Activated T-cell treated with anti-CD3 and anti-CD28 coated beads, Interleukin-2, amount 50 U/mL, for 24 hours (primary cell): ENCODE measurements around the gene GLI3.

Source experiments
- DNase-seq: peaks from one replicate; pipeline ENCODE4 v3.0.0-alpha.2; 2020
- H3K27ac Mint-ChIP-seq: 2 replicates; pipeline ENCODE4 v1.8.0; 2020; ENCODE audit warnings: mild to moderate bottlenecking, mixed read lengths
- H3K27me3 Mint-ChIP-seq: 2 replicates; pipeline ENCODE4 v1.8.0; 2020; ENCODE audit warnings: mixed read lengths
- H3K36me3 Mint-ChIP-seq: 2 replicates; pipeline ENCODE4 v1.8.0; 2020; ENCODE audit warnings: low read depth, mixed read lengths
- H3K4me1 Mint-ChIP-seq: 2 replicates; pipeline ENCODE4 v1.8.0; 2020; ENCODE audit warnings: low read depth, mixed read lengths
- H3K4me3 Mint-ChIP-seq: 2 replicates; pipeline ENCODE4 v1.8.0; 2020; ENCODE audit warnings: mild to moderate bottlenecking, moderate library complexity, mixed read lengths
- H3K9me3 Mint-ChIP-seq: 2 replicates; pipeline ENCODE4 v1.8.0; 2020; ENCODE audit warnings: mixed read lengths

The GLI3 gene

GRCh38 chr7:41974870-41975557, 262.0 kb downstream of the GLI3 start:
- no peak overlapping the region for H3K27ac Mint-ChIP-seq
- DNase-seq: no peak
- peaks cover 5% of the 10 kb centered on the region for H3K27me3 Mint-ChIP-seq
- no peak overlapping the region for H3K4me3 Mint-ChIP-seq
- H3K36me3 Mint-ChIP-seq: no peaks in the 10 kb centered on the region
- no peaks in the 10 kb centered on the region for H3K9me3 Mint-ChIP-seq
- H3K4me1 Mint-ChIP-seq: no peaks in the 10 kb centered on the region

GRCh38 chr7:41973202-41973730, 263.7 kb downstream of the GLI3 start:
- no peak for DNase-seq
- Mint-ChIP-seq H3K9me3 (no peaks in the 10 kb centered on the region), H3K27ac (no peak overlapping the region), H3K27me3 (peaks cover 1% of the 10 kb centered on the region), H3K36me3 (no peaks in the 10 kb centered on the region), H3K4me1 (no peaks in the 10 kb centered on the region), H3K4me3 (no peak overlapping the region)

- Mint-ChIP-seq H3K9me3 (no peaks in the 10 kb centered on the region), H3K4me1 (no peaks in the 10 kb centered on the region), H3K27ac (no peak overlapping the region), H3K4me3 (no peak overlapping the region), H3K36me3 (no peaks in the 10 kb centered on the region), H3K27me3 (no peaks in the 10 kb centered on the region)
- DNase-seq: no peak
Measured at GRCh38 chr7:41972776-41973175, 264.2 kb downstream of the GLI3 start.

GRCh38 chr7:41972270-41972669, 264.7 kb downstream of the GLI3 start:
- DNase-seq: no peak
- H3K27me3 Mint-ChIP-seq: no peaks in the 10 kb centered on the region
- no peaks in the 10 kb centered on the region for H3K36me3 Mint-ChIP-seq
- no peak overlapping the region for H3K4me3 Mint-ChIP-seq
- no peaks in the 10 kb centered on the region for H3K9me3 Mint-ChIP-seq
- H3K4me1 Mint-ChIP-seq: no peaks in the 10 kb centered on the region
- no peak overlapping the region for H3K27ac Mint-ChIP-seq

GRCh38 chr7:41971640-41972187, 265.3 kb downstream of the GLI3 start:
- no peak overlapping the region for H3K27ac Mint-ChIP-seq

DNA sequence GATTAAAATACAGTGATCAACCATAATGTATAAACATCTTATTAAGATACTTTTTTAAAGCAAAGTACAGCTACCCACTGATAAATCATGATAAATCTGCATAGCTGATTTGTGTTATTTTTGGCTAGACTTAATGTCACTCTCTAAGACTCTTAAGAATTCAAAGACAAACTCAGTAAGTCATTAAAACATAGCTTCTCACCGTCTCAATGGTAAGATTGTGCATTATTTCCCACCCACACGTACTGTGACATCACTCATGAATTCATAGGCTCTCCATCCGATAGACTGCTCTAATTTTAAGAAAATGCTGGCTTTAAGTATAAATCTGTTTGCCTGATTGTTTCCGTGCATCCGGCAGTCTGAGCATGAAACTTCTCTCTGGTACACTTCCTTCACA, 266.1 kb downstream of the GLI3 start:
- no peak overlapping the region for H3K4me3 Mint-ChIP-seq
- no peak overlapping the region for H3K27ac Mint-ChIP-seq
- H3K36me3 Mint-ChIP-seq: no peaks in the 10 kb centered on the region
- H3K4me1 Mint-ChIP-seq: no peaks in the 10 kb centered on the region
- no peaks in the 10 kb centered on the region for H3K9me3 Mint-ChIP-seq
- no peaks in the 10 kb centered on the region for H3K27me3 Mint-ChIP-seq
- no peak for DNase-seq

More at GRCh38 chr7:41971640-41972187, 265.3 kb downstream of the GLI3 start:
- H3K36me3 Mint-ChIP-seq: no peaks in the 10 kb centered on the region
- DNase-seq: no peak
- H3K4me1 Mint-ChIP-seq: no peaks in the 10 kb centered on the region
- H3K27me3 Mint-ChIP-seq: no peaks in the 10 kb centered on the region
- no peak overlapping the region for H3K4me3 Mint-ChIP-seq
- no peaks in the 10 kb centered on the region for H3K9me3 Mint-ChIP-seq

DNA sequence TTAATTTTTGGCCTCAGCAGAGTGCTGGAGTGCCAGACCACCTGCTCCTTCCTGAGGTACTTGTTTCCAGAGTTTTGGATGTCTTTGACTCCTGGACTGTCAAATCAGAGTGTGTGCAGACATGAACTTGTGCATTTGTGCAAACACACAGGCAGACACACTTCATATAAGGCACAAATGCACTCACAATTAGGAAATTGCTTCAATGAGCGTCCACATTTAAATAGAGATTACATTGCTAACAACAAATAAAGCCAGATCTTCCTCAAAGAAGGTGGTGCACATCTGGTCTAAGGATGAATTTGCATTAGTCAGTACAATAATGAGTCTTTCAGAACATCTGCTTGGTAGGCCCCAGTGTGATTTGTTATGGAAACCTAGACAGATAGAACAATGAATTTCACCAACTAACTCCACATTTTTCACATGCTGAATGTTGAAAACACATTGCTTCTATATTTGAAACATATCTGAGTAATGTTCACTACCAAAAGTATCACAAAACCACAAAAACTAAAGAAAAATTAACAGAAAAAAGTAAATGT, 267.4 kb downstream of the GLI3 start:
- H3K4me3 Mint-ChIP-seq: no peak overlapping the region
- no peaks in the 10 kb centered on the region for H3K27me3 Mint-ChIP-seq
- no peak overlapping the region for H3K27ac Mint-ChIP-seq
- no peaks in the 10 kb centered on the region for H3K9me3 Mint-ChIP-seq
- H3K36me3 Mint-ChIP-seq: no peaks in the 10 kb centered on the region
- no peaks in the 10 kb centered on the region for H3K4me1 Mint-ChIP-seq
- no peak for DNase-seq

DNA sequence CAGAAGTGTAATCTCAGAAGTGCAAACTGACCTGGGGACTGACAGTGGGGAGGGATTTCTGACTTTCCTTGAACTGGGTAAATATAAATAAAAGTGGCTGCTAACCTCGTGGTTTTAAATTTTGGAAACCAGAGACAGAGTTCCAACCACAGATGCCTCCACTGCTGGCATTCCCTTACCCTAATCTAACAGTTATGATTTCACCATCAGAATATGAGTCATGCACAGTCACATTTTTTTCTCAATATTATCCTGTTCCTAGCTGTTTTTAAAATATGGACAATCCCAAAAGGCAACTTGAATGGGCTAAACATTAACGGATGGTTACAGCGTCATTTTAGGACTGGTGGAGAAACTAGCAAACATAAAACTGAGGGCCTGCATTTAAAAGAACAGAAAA, 269.9 kb downstream of the GLI3 start:
- Mint-ChIP-seq H3K4me1 (no peaks in the 10 kb centered on the region), H3K4me3 (no peak overlapping the region), H3K27ac (no peak overlapping the region), H3K36me3 (no peaks in the 10 kb centered on the region), H3K27me3 (no peaks in the 10 kb centered on the region), H3K9me3 (no peaks in the 10 kb centered on the region)
- DNase-seq: no peak

DNA sequence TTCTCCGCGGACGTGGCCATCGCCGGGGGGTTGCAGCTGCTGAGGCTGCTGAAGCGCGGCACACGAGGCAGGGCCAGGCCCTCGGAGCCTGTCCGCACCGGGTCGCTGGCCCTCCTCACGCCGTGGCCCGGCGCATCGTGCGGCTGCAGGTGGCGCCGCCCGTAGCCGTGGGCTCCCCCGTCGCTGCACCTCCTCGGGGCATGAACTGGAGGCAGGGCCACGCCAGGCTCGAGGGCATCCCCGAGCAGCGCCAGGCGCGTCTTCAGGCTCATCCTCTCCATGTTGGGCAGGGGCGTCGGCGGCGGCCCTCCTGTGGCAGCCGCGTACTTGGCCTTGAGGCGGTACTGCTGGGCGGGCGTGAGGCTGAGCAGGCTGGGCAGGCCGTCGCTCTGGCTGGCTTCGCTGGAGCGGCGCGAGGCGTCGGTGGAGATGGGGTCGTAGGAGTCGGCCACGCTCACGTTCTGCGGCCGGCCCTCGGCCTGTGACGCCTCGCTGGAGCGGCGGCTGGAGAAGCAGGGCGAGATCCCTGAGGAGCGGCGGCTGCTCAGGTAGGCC, 271.0 kb downstream of the GLI3 start:
- DNase-seq: no peak
- Mint-ChIP-seq H3K27ac (no peak overlapping the region), H3K27me3 (peaks cover 3% of the 10 kb centered on the region), H3K4me3 (no peak overlapping the region), H3K4me1 (no peaks in the 10 kb centered on the region), H3K36me3 (no peaks in the 10 kb centered on the region), H3K9me3 (no peaks in the 10 kb centered on the region)

- Mint-ChIP-seq H3K9me3 (no peaks in the 10 kb centered on the region), H3K36me3 (no peaks in the 10 kb centered on the region), H3K27me3 (peaks cover 8% of the 10 kb centered on the region), H3K4me3 (no peak overlapping the region), H3K4me1 (no peaks in the 10 kb centered on the region), H3K27ac (no peak overlapping the region)
- no peak for DNase-seq
Measured at GRCh38 chr7:41964849-41965745, 271.9 kb downstream of the GLI3 start.

DNA sequence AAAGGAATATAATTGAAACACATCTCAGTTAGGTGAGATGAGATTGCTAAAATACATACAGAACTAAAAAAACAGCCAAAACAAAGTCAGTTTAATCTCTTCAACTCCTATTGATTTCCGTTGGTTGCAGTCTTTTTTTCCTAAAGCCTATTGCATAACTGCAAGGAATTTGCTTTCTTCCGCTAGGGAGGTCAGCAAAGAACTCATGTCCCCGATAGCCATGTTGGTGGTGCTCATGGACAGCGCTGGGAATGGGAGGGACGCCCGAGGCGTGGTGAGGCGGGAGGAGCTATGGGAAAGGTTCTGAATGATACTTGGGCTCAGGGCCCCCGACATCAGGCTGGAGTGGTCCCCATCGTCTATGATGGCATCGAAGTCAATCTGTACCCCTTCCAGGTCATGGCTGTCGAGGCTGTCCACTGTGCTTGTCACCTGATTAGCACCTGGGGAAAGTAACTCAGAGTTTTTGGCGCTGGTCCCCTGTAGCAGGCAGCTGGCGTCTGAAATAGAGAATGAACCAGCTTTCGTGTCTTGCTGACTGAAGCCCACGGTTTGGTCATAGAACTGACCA, 272.7 kb downstream of the GLI3 start:
- Mint-ChIP-seq H3K9me3 (no peaks in the 10 kb centered on the region), H3K4me1 (no peaks in the 10 kb centered on the region), H3K27ac (no peak overlapping the region), H3K27me3 (peaks cover 11% of the 10 kb centered on the region), H3K4me3 (no peak overlapping the region), H3K36me3 (no peaks in the 10 kb centered on the region)
- no peak for DNase-seq

- Mint-ChIP-seq H3K27ac (no peak overlapping the region), H3K9me3 (no peaks in the 10 kb centered on the region), H3K4me3 (no peak overlapping the region), H3K36me3 (no peaks in the 10 kb centered on the region), H3K27me3 (peaks cover 61% of the 10 kb centered on the region), H3K4me1 (no peaks in the 10 kb centered on the region)
- DNase-seq: no peak
Measured at GRCh38 chr7:41956705-41957104, 280.3 kb downstream of the GLI3 start.

DNA sequence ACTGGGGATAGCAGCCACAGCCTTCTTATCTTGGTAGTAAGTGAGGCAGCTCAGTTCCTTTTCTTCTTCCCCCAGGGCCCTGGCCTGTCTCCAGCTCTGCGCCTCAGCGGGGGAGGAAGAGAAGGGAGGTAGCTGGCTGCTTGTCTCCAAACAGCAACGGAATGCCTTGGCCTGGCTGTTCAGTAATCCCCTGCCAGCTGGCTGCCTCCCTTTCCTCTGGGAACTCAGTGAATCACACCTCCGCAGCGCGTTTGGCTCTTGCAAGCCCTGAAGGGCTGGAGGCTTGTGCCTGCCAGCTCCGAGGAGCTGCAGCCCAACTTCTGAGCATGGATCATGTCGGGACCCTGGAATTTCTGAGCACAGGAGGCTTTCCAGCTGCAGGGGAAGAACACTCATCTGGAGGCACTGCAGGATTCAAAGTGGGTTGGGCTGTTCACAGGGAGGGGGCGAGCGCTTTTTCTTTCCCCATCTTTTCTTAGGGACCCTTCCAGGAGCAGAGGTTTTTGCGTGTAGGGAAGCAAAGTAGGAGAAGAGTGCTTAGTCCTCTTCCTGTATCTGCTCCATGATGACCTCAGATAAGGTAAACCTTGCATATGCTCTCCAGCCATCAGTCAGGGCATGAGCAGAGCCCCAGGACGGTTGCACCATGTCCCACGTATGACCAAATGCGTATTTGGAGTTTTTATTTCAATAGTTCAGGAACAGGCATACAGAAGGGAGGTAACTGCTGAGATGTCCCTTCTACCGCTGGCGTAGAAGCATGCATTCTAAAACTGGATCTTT, 280.9 kb downstream of the GLI3 start:
- no peaks in the 10 kb centered on the region for H3K36me3 Mint-ChIP-seq
- H3K9me3 Mint-ChIP-seq: no peaks in the 10 kb centered on the region
- H3K27ac Mint-ChIP-seq: no peak overlapping the region
- H3K4me1 Mint-ChIP-seq: no peaks in the 10 kb centered on the region
- no peak for DNase-seq
- H3K4me3 Mint-ChIP-seq: no peak overlapping the region
- H3K27me3 Mint-ChIP-seq: peaks cover 58% of the 10 kb centered on the region
